Measurements from ENCODE around the gene HCAR3. TPM values are rescaled to one million over a fixed set of nuclear protein-coding genes. Genes with fewer than 3 reads are reported as not detected.
"Not testable (repeated sequence)": the region's sequence is repeated elsewhere in the genome, so short reads cannot be mapped to it uniquely, and the experiment has no call there.

Gene HCAR3
- under 1 TPM in 2 of 4 donors, not detected in 2; 0.42 to 0.56 TPM for total RNA-seq

- intact Hi-C loops (cut with DNase I); H3K4me1 ChIP-seq; H3K9me3 ChIP-seq; H3K27me3 ChIP-seq; DNase-seq; H3K36me3 ChIP-seq; H3K27ac ChIP-seq; H3K4me3 ChIP-seq (replicated peaks in 1 of 3): not testable (repeated sequence)
- WGBS, 2 donors, result 85 to 93% methylated on average over 8 to 10 of the region's 10 CpGs
These were observed at the start of gene HCAR3 for GRCh38 chr12:122716658-122717057. HCAR3 (minus strand) TSS chr12:122716811; CDS start chr12:122716737, 74 bp downstream.

GRCh38 chr12:122757568-122757967 is 41.0 kb upstream of the HCAR3 start:
- Histone ChIP-seq H3K27ac (no peak overlapping the region), H3K27me3 (no peaks in the 10 kb centered on the region), H3K4me3 (replicated peaks in 1 of 3) (no peak overlapping the region), H3K9me3 (no peaks in the 10 kb centered on the region), H3K36me3 (peaks cover 30 to 35% of the 10 kb centered on the region in 2 donors), H3K4me1 (peaks cover 8 to 9% of the 10 kb centered on the region in 2 donors)
- TF ChIP-seq CTCF (IDR thresholded peaks at IDR 0.05), result no peak
- no peak for TF ChIP-seq POLR2A (IDR thresholded peaks at IDR 0.05)
- 92 to 93% methylated on average over 1 of the region's 1 CpG for WGBS, 2 donors
- intact Hi-C loops (cut with DNase I), result no loop called here
- DNase-seq, result no peak

- no peaks in the 10 kb centered on the region for H3K27me3 ChIP-seq
- WGBS, 2 donors, result 88% methylated on average over 1 of the region's 1 CpG
- intact Hi-C loops (cut with DNase I), result no loop called here
- no peak for DNase-seq
- TF ChIP-seq POLR2A (IDR thresholded peaks at IDR 0.05), result no peak
- H3K4me3 ChIP-seq (replicated peaks in 1 of 3), result no peak overlapping the region
- H3K4me1 ChIP-seq, result peaks cover 8 to 19% of the 10 kb centered on the region in 2 donors
- H3K36me3 ChIP-seq, result peaks cover 24 to 25% of the 10 kb centered on the region in 2 donors
- no peak overlapping the region for H3K27ac ChIP-seq
- H3K9me3 ChIP-seq, result no peaks in the 10 kb centered on the region
These were observed 38.2 kb upstream of the HCAR3 start for GRCh38 chr12:122754790-122755189.

GRCh38 chr12:122753319-122753650 is 36.7 kb upstream of the HCAR3 start:
- TF ChIP-seq CTCF (IDR thresholded peaks at IDR 0.05) (no peak), POLR2A (IDR thresholded peaks at IDR 0.05) (no peak)
- peak overlapping the region in 2 of 3 donors; percentile 58 to 87 for H3K27ac ChIP-seq
- intact Hi-C loops (cut with DNase I), result loop anchor here (2.0 kb wide), 1 partner anchor 114 kb away; no protein-coding TSS in a partner anchor

GRCh38 chr12:122752464-122753318 is 36.1 kb upstream of the HCAR3 start, which contains the start of gene DENR:
DENR (plus strand) TSS chr12:122752824; CDS start chr12:122753702, 878 bp downstream.
- peak; percentile 98 for DNase-seq
- Histone ChIP-seq H3K27me3 (no peaks in the 10 kb centered on the region), H3K36me3 (peaks cover 17 to 19% of the 10 kb centered on the region in 2 donors), H3K27ac (peak within 1 kb of the TSS in 2 of 3 donors; percentile 58 to 87), H3K4me3 (replicated peaks in 1 of 3) (peak within 1 kb of the TSS; percentile 41 to 85 (median 61)), H3K9me3 (no peaks in the 10 kb centered on the region), H3K4me1 (peaks cover 8 to 19% of the 10 kb centered on the region in 2 donors)
- TF ChIP-seq POLR2A (IDR thresholded peaks at IDR 0.05) (peak; percentile 18 to 77), CTCF (IDR thresholded peaks at IDR 0.05) (peak; percentile 40 to 99 (median 84))
- intact Hi-C loops (cut with DNase I), result loop anchor here (2.0 kb wide), 1 partner anchor 114 kb away; no protein-coding TSS in a partner anchor
- WGBS, 2 donors, result 0 to 1% methylated on average over 23 to 67 of the region's 73 CpGs

More at GRCh38 chr12:122753319-122753650, 36.7 kb upstream of the HCAR3 start:
- Histone ChIP-seq H3K27me3 (no peaks in the 10 kb centered on the region), H3K36me3 (peaks cover 17 to 22% of the 10 kb centered on the region in 2 donors), H3K4me3 (replicated peaks in 1 of 3) (peak overlapping the region; percentile 41 to 85 (median 61)), H3K4me1 (peaks cover 8 to 19% of the 10 kb centered on the region in 2 donors), H3K9me3 (no peaks in the 10 kb centered on the region)
- DNase-seq, result no peak
- WGBS, 2 donors, result 3 to 8% methylated on average over 5 of the region's 5 CpGs

- intact Hi-C loops (cut with DNase I); H3K9me3 ChIP-seq; DNase-seq; H3K27ac ChIP-seq; H3K4me3 ChIP-seq (replicated peaks in 1 of 3); H3K36me3 ChIP-seq; H3K27me3 ChIP-seq: not testable (repeated sequence)
- 84% methylated on average over 17 of the region's 17 CpGs for WGBS, 2 donors
- peaks cover 8 to 19% of the 10 kb centered on the region in 2 donors for H3K4me1 ChIP-seq
These were observed 34.3 kb upstream of the HCAR3 start for GRCh38 chr12:122750781-122751515.
